GM06990 (cell line): ENCODE measurements around the gene EXOC7.

ENCODE experiments used
- DNase-seq: peaks from one replicate; pipeline ENCODE4 v3.0.0-alpha.2; 2011; ENCODE audit not compliant: insufficient read length; ENCODE audit errors: extremely low read depth
- H3K27me3 ChIP-seq: replicated peaks from 2 replicates; pipeline ENCODE4 v1.6.0; 2011; ENCODE audit warnings: low read length; ENCODE audit not compliant: control insufficient read depth, insufficient read depth
- H3K36me3 ChIP-seq: 2 replicates; pipeline ENCODE4 v1.5.1; 2011; ENCODE audit warnings: low read length; ENCODE audit not compliant: control insufficient read depth, insufficient read depth
- H3K4me3 ChIP-seq: replicated peaks from 2 replicates; pipeline ENCODE4 v1.5.1; 2011; ENCODE audit warnings: low read depth, mild to moderate bottlenecking, control low read depth, low read length
- CTCF ChIP-seq: IDR thresholded peaks from 2 replicates; pipeline ENCODE4 v1.5.1; 2011; ENCODE audit warnings: low read length, control low read depth, mild to moderate bottlenecking, inconsistent platforms; ENCODE audit not compliant: insufficient read depth, poor library complexity, severe bottlenecking

EXOC7 gene

GRCh38 chr17:76123191-76123499, 19.6 kb upstream of the EXOC7 start:
- no peak for TF ChIP-seq CTCF
- Histone ChIP-seq H3K36me3 (no peaks in the 10 kb centered on the region), H3K4me3 (no peak overlapping the region), H3K27me3 (no peaks in the 10 kb centered on the region)
- no peak for DNase-seq

GRCh38 chr17:76122431-76123190, 19.0 kb upstream of the EXOC7 start:
- no peak for DNase-seq
- TF ChIP-seq CTCF = no peak
- Histone ChIP-seq H3K27me3 (no peaks in the 10 kb centered on the region), H3K4me3 (no peak overlapping the region), H3K36me3 (no peaks in the 10 kb centered on the region)

DNA sequence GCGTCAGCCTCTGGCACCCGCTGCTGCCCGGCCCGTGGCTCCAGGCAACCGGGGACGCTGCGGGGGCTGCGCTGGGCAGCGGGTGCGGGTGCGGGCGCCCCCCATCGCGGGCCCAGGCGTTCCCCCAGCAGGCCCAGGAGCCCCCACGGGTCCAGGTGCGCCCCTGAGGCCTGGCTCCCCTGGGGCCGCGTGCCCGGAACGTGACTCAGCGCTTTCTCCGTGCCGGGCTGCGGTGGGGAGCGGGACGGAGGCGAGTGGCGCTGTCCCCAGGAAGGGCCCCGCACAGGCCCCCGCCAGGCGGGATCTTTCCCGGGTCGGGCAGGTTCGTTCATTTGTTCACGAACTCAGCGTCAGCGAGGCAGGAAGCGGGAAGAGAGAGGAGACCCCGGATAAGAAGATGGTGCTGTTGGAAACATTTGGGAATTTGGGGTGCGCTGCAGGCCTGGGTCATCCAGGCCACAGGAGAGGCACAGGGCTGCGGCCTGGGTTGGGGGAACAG, 18.4 kb upstream of the EXOC7 start:
- H3K27me3 ChIP-seq = no peaks in the 10 kb centered on the region

DNA sequence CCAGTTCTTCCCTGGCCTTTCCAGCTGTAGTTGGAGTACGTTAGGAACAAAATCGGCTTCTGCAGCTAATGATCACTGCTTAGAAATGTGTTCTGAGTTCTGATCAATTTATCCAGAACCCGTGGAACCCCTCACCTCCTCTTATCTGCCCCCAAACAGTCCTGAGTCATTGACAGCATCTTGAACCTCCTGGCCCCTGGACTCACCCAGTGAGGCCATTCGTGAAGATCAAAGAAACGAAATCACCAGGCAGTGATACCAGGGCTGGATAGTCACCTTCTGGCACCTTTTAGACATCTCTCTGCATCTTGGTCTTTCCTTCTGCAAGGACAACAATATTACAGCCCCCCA, 17.0 kb upstream of the EXOC7 start:
- H3K36me3 ChIP-seq = no peaks in the 10 kb centered on the region
- no peak overlapping the region for H3K4me3 ChIP-seq
- no peaks in the 10 kb centered on the region for H3K27me3 ChIP-seq
- no peak for TF ChIP-seq CTCF
- DNase-seq = no peak

More for the DNA sequence above, 18.4 kb upstream of the EXOC7 start:
- no peak for DNase-seq
- Histone ChIP-seq H3K4me3 (peak overlapping the region; percentile 54), H3K36me3 (no peaks in the 10 kb centered on the region)
- no peak for TF ChIP-seq CTCF

- no peak for DNase-seq
- H3K4me3 ChIP-seq = no peak overlapping the region
- no peaks in the 10 kb centered on the region for H3K27me3 ChIP-seq
- no peaks in the 10 kb centered on the region for H3K36me3 ChIP-seq
- TF ChIP-seq CTCF = no peak
Measured at GRCh38 chr17:76119409-76120371, 16.1 kb upstream of the EXOC7 start.
